IPS-15b (cell line): ENCODE results near the gene DOCK8.

Experiments used
- H3K27me3 ChIP-seq: one replicate; pipeline ENCODE4 v1.6.1; 2013; ENCODE audit warnings: low read length; ENCODE audit not compliant: control insufficient read depth, insufficient read depth
- H3K36me3 ChIP-seq: one replicate; pipeline ENCODE4 v1.6.1; 2013; ENCODE audit warnings: low read length; ENCODE audit not compliant: control insufficient read depth, insufficient read depth
- H3K4me1 ChIP-seq: one replicate; pipeline ENCODE4 v1.6.1; 2013; ENCODE audit warnings: mild to moderate bottlenecking, low read length; ENCODE audit not compliant: control insufficient read depth, insufficient read depth
- H3K4me3 ChIP-seq: one replicate; pipeline ENCODE4 v1.5.1; 2013; ENCODE audit warnings: low read depth, low read length
- H3K9ac ChIP-seq: one replicate; pipeline ENCODE4 v1.6.1; 2013; ENCODE audit warnings: low read depth, mild to moderate bottlenecking, low read length
- H3K9me3 ChIP-seq: one replicate; pipeline ENCODE4 v1.6.1; 2013; ENCODE audit warnings: mild to moderate bottlenecking, low read length; ENCODE audit not compliant: control insufficient read depth, insufficient read depth

The DOCK8 gene

DNA sequence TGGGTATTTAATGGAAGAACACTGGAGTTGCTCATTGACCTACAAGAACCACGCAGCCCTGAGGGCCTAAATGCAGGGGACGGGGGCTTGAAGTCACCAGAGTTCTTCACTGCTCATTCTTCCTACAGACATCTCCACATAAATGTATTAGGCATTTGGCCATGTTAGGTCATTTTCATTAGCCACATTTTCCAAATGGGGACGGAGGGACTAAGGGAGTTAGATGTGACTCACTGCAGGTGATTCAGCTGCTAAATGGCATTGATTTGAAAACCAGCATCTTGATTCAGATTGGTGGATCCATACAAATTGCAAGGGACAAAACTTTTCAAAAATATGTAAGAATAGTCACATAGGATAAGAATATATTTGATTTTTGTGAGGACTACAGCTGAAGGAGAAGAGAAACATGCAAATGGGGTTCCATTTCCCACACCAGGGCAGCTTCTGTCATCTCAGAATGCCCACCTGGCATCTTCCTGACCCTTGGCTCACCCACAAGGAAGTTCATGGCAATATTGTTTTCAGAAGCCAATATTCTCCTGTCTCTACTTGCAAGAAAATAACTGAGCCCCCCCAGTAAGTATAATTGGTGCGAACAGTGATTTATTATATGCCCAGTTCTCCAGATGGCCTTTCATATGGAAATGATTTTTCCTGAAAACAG, 264.8 kb downstream of the DOCK8 start:
- no peak overlapping the region for H3K9ac ChIP-seq
- H3K36me3 ChIP-seq = peaks cover 3% of the 10 kb centered on the region
- no peaks in the 10 kb centered on the region for H3K9me3 ChIP-seq
- no peaks in the 10 kb centered on the region for H3K4me1 ChIP-seq
- H3K4me3 ChIP-seq = no peak overlapping the region
- no peaks in the 10 kb centered on the region for H3K27me3 ChIP-seq

- Histone ChIP-seq H3K4me1 (no peaks in the 10 kb centered on the region), H3K4me3 (no peak overlapping the region), H3K9ac (no peak overlapping the region), H3K9me3 (no peaks in the 10 kb centered on the region), H3K27me3 (no peaks in the 10 kb centered on the region), H3K36me3 (peaks cover 3% of the 10 kb centered on the region)
These were observed 265.3 kb downstream of the DOCK8 start for GRCh38 chr9:479971-480350.

- H3K4me1 ChIP-seq = no peaks in the 10 kb centered on the region
- no peaks in the 10 kb centered on the region for H3K27me3 ChIP-seq
- no peak overlapping the region for H3K4me3 ChIP-seq
- H3K9me3 ChIP-seq = no peaks in the 10 kb centered on the region
- no peak overlapping the region for H3K9ac ChIP-seq
- no peaks in the 10 kb centered on the region for H3K36me3 ChIP-seq
These were observed 268.1 kb downstream of the DOCK8 start for GRCh38 chr9:482739-483138.

GRCh38 chr9:486156-486555, 271.5 kb downstream of the DOCK8 start:
- no peaks in the 10 kb centered on the region for H3K27me3 ChIP-seq
- no peaks in the 10 kb centered on the region for H3K36me3 ChIP-seq
- H3K9ac ChIP-seq = no peak overlapping the region
- no peaks in the 10 kb centered on the region for H3K4me1 ChIP-seq
- H3K4me3 ChIP-seq = no peak overlapping the region
- no peaks in the 10 kb centered on the region for H3K9me3 ChIP-seq

DNA sequence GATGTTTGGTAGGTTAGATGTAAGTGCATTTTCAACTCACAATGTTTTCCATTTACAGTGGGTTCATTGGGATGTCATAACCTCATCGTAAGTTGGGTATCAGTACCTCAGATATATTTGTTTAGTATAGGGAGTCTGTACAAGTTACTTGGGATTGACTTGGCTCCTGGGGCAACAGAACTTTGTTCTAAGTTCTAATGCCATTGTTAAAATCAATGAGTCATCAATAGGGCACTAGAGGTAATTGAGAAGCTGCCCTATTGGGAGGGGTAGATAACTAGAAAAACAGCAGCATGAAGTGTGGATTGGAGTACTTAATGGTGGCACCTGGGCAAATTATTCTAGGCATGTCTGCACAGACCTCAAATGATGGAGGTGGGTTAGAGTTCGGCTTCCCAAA, 272.8 kb downstream of the DOCK8 start:
- Histone ChIP-seq H3K27me3 (no peaks in the 10 kb centered on the region), H3K9ac (no peak overlapping the region), H3K9me3 (no peaks in the 10 kb centered on the region), H3K36me3 (no peaks in the 10 kb centered on the region), H3K4me1 (no peaks in the 10 kb centered on the region), H3K4me3 (no peak overlapping the region)

GRCh38 chr9:488448-488847, 273.8 kb downstream of the DOCK8 start:
- no peaks in the 10 kb centered on the region for H3K36me3 ChIP-seq
- no peaks in the 10 kb centered on the region for H3K4me1 ChIP-seq
- H3K9me3 ChIP-seq = no peaks in the 10 kb centered on the region
- no peak overlapping the region for H3K4me3 ChIP-seq
- H3K27me3 ChIP-seq = no peaks in the 10 kb centered on the region
- no peak overlapping the region for H3K9ac ChIP-seq

DNA sequence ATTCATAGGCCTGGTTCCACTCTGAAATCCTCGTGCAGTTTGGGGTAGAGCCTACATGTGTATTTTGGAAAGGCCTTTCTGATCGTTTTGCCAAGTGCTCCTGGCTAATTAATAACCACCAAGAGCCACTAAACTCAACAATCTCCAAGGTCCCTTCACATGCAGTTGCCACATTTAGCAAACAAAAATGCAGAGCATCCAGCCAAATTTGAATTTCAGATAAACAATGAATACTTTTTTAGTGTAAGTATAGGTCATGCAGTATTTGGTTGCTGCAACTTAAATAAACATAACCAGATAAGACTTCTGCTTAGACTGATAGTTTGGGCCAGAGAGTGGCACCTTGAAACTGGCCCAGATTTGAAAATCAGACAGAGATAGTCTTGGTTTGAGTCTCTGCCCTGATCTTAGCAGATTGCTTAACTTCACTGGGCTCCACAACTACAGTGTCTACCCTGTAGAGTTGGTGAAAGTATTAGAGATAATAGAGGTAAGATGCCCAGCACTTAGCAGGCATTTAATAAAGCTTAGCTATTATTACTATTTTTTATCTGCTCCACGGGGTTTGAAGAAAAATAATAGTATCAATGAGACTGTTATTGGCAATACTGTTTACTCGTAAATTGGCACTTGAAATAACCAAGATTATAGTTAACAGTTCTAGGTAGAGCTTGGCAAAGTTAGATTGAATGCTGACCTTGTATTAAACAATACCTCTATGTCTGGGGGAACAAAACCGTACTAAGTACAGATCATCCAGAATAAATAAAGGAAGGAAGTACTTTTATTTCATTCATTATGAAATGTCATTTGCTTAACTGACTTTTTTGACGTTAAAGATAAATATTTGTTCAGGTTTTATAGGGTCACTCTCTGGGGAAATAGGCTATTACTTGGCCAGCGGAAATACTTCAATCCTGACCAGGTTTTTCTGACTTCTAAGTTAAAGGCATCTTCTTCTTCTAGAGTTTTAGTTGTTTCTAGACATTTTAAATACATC, 274.8 kb downstream of the DOCK8 start:
- Histone ChIP-seq H3K4me3 (no peak overlapping the region), H3K9ac (no peak overlapping the region), H3K27me3 (no peaks in the 10 kb centered on the region), H3K9me3 (no peaks in the 10 kb centered on the region), H3K36me3 (no peaks in the 10 kb centered on the region), H3K4me1 (no peaks in the 10 kb centered on the region)

DNA sequence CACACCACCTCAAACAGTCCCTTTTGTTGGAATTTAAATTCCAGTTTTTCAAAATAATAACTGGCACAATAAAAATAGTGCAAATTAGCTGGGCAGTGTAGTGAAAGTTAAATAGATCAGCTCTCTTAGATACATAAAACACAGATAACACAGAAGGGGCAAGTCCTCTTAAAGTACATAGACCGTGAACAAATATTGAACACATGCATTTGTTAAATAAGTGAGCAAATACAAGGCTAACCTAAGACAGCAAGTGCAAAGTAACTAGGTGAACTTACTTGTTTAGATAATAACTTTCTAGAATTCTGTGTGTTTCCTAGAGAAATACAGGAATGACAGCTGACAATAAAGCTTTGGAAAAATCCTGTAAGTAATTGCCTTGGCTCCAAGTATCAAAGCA, 280.1 kb downstream of the DOCK8 start:
- H3K27me3 ChIP-seq = no peaks in the 10 kb centered on the region
- H3K4me3 ChIP-seq = no peak overlapping the region
- no peaks in the 10 kb centered on the region for H3K36me3 ChIP-seq
- H3K4me1 ChIP-seq = no peaks in the 10 kb centered on the region
- no peaks in the 10 kb centered on the region for H3K9me3 ChIP-seq
- H3K9ac ChIP-seq = no peak overlapping the region

DNA sequence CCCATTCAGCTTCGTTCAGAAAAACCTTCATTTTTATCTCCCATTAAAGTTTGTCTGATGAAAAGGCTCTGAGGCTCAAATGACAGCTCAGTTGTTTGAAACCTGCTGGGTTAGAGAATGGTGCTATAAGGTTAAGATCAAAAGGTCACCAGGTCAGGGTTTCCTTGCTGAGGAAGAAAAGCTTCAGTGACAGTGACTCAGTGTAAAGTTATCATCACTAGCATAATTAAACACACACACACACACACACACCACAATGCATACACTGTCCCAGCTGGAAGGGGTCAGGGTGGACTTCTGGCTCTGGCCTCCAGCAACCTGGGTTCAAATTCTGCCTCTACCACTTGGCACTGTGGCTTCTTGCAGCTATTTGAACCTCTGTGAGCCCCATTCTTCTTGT, 281.1 kb downstream of the DOCK8 start:
- no peaks in the 10 kb centered on the region for H3K27me3 ChIP-seq
- no peaks in the 10 kb centered on the region for H3K36me3 ChIP-seq
- no peaks in the 10 kb centered on the region for H3K4me1 ChIP-seq
- H3K9me3 ChIP-seq = no peaks in the 10 kb centered on the region
- H3K9ac ChIP-seq = no peak overlapping the region
- H3K4me3 ChIP-seq = no peak overlapping the region

GRCh38 chr9:503326-503725, 288.7 kb downstream of the DOCK8 start:
- Histone ChIP-seq H3K9ac (no peak overlapping the region), H3K4me1 (peaks cover 5% of the 10 kb centered on the region), H3K27me3 (peaks cover 25% of the 10 kb centered on the region), H3K9me3 (no peaks in the 10 kb centered on the region), H3K4me3 (peak overlapping the region; percentile 69), H3K36me3 (no peaks in the 10 kb centered on the region)

GRCh38 chr9:503881-504852, 289.5 kb downstream of the DOCK8 start, which contains the start of gene KANK1:
Gene KANK1 (plus strand): TSS chr9:504695.
- Histone ChIP-seq H3K4me1 (peaks cover 5% of the 10 kb centered on the region), H3K36me3 (no peaks in the 10 kb centered on the region)

More at GRCh38 chr9:503881-504852, 289.5 kb downstream of the DOCK8 start, which contains the start of gene KANK1:
- Histone ChIP-seq H3K9me3 (no peaks in the 10 kb centered on the region), H3K27me3 (peaks cover 25% of the 10 kb centered on the region), H3K4me3 (peak within 1 kb of the TSS; percentile 69), H3K9ac (peak within 1 kb of the TSS; percentile 41)
